Fibroblast of lung (primary cell): Measurements from ENCODE around the gene MBNL2.

Experiments used
- CTCF ChIP-seq, 2 donors: IDR thresholded peaks in 1 of 2; conservative IDR thresholded peaks in 1 of 2; 1 replicate in 1 of 2; 2 replicates in 1 of 2; pipeline ENCODE4 v1.5.1; 2011 to 2012; ENCODE audit warnings: low read length in 2 of 2, control low read depth in 1 of 2, inconsistent platforms in 1 of 2, low read depth in 1 of 2, mild to moderate bottlenecking in 1 of 2
- EZH2 ChIP-seq: IDR thresholded peaks from 2 replicates; pipeline ENCODE4 v1.5.1; 2012; ENCODE audit warnings: low read length, control low read depth, mild to moderate bottlenecking; ENCODE audit errors: missing control alignments

DNA sequence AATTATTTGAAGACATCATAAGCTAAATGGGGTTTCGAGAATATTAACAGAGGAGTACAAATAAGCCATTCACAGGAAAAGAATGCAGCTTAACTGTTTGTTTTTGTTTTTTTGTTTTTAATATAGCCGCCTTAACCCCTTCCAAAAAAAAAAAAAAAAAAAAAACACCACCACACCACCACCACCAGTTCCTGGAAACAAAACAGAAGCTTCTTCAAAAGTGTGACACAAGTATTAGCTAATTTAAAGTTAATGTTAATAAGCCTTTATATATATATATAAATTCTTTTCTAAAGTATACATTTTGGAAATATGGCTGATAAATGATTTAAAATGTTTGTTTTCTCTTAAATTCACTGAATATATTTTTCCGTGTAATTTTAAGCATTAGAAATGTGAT, 213.2 kb downstream of the MBNL2 start:
- TF ChIP-seq EZH2 (no peak), CTCF (conservative IDR thresholded peaks at IDR 0.05 in 1 of 2, IDR thresholded peaks at IDR 0.05 in 1 of 2; ENCODE audit: low read depth in 1 of 2, low read length in 2 of 2) (no peak)
